HG03378 (cell line): ENCODE data around the gene INHBA.

Source experiments
- ATAC-seq: cut with Tn5 transposase; IDR thresholded peaks from one replicate; pipeline ENCODE4 v1.9.1; 2021; ENCODE audit warnings: mild to moderate bottlenecking, moderate library complexity; ENCODE audit not compliant: unreplicated experiment

Gene INHBA

GRCh38 chr7:41702635-41703371 lies at the start of gene INHBA:
Gene INHBA, minus strand, starts transcription at chr7:41703090. Its CDS starts 2,716 bp downstream, at chr7:41700374.
- ATAC-seq, result no peak

- no peak for ATAC-seq
These were observed 49.7 kb upstream of the INHBA start for GRCh38 chr7:41752615-41753014.

GRCh38 chr7:41750661-41751540 lies 48.0 kb upstream of the INHBA start:
- no peak for ATAC-seq

- ATAC-seq, result no peak
These were observed 45.1 kb upstream of the INHBA start for GRCh38 chr7:41747961-41748360.

- no peak for ATAC-seq
These were observed 42.6 kb upstream of the INHBA start for GRCh38 chr7:41745451-41745850.

- no peak for ATAC-seq
These were observed 41.3 kb upstream of the INHBA start for GRCh38 chr7:41744161-41744560.

GRCh38 chr7:41742401-41743020 lies 39.6 kb upstream of the INHBA start:
- no peak for ATAC-seq

GRCh38 chr7:41738806-41739205 lies 35.9 kb upstream of the INHBA start:
- no peak for ATAC-seq

- ATAC-seq, result no peak
These were observed 35.4 kb upstream of the INHBA start for GRCh38 chr7:41738336-41738735.

- no peak for ATAC-seq
These were observed 32.3 kb upstream of the INHBA start for GRCh38 chr7:41735206-41735605.

- ATAC-seq, result no peak
These were observed 30.0 kb upstream of the INHBA start for GRCh38 chr7:41732843-41733306.

- no peak for ATAC-seq
These were observed 29.5 kb upstream of the INHBA start for GRCh38 chr7:41732436-41732785.

GRCh38 chr7:41731493-41732435 lies 28.9 kb upstream of the INHBA start:
- ATAC-seq, result peak; percentile 98

- no peak for ATAC-seq
These were observed 27.8 kb upstream of the INHBA start for GRCh38 chr7:41730668-41731067.

- no peak for ATAC-seq
These were observed 27.3 kb upstream of the INHBA start for GRCh38 chr7:41730161-41730560.

- ATAC-seq, result no peak
These were observed 26.2 kb upstream of the INHBA start for GRCh38 chr7:41729059-41729458.

- ATAC-seq, result no peak
These were observed 22.1 kb upstream of the INHBA start for GRCh38 chr7:41725013-41725412.

GRCh38 chr7:41720886-41721285 lies 18.0 kb upstream of the INHBA start:
- ATAC-seq, result no peak

- no peak for ATAC-seq
These were observed 17.2 kb upstream of the INHBA start for GRCh38 chr7:41720046-41720445.

GRCh38 chr7:41716691-41717090 lies 13.8 kb upstream of the INHBA start:
- ATAC-seq, result no peak

- ATAC-seq, result no peak
These were observed 12.1 kb upstream of the INHBA start for GRCh38 chr7:41715000-41715399.
